Measurements from ENCODE around the gene SEMA3E. TPM values are rescaled to one million over a fixed set of nuclear protein-coding genes. Genes with fewer than 3 reads are reported as not detected.

Gene SEMA3E
- total RNA-seq, 2 donors from 2014 or later, result 339 to 438 TPM

- Mint-ChIP-seq H3K27me3 (ENCODE audit: insufficient read depth) (no peaks in the 10 kb centered on the region), H3K36me3 (ENCODE audit: low read depth) (no peaks in the 10 kb centered on the region), H3K4me3 (no peak overlapping the region), H3K4me1 (peaks cover 11% of the 10 kb centered on the region), H3K9me3 (no peaks in the 10 kb centered on the region), H3K27ac (no peak overlapping the region)
- no peak overlapping the region for H3K9ac ChIP-seq (ENCODE audit: extremely low read depth, low read length, poor library complexity, severe bottlenecking)
- H3K27ac ChIP-seq (ENCODE audit: low read depth, low read length), result no peak overlapping the region
- H3K27me3 ChIP-seq (ENCODE audit: control insufficient read depth, insufficient read depth, low read length, poor library complexity, severe bottlenecking), result no peaks in the 10 kb centered on the region
- 89% methylated on average over 3 of the region's 3 CpGs; no CpG with 5 or more reads in 1 of the 2 experiments for WGBS, 2 experiments (ENCODE audit: insufficient coverage in 1 of 2, insufficient read length in 1 of 2)
- H3K9me3 ChIP-seq (ENCODE audit: control insufficient read depth, low read length), result no peaks in the 10 kb centered on the region
- no peak overlapping the region for H3K4me3 ChIP-seq (ENCODE audit: low read length)
- no peaks in the 10 kb centered on the region for H3K4me1 ChIP-seq (ENCODE audit: control insufficient read depth, insufficient read depth, low read length)
- peaks cover 4% of the 10 kb centered on the region for H3K36me3 ChIP-seq (ENCODE audit: control insufficient read depth, insufficient read depth, low read length)
- DNase-seq, result no peak
- no peak for TF ChIP-seq CTCF (conservative IDR thresholded peaks at IDR 0.05)
These were observed 67.1 kb downstream of the SEMA3E start for GRCh38 chr7:83581667-83582435.

GRCh38 chr7:83579740-83580139 is 69.2 kb downstream of the SEMA3E start:
- no peak overlapping the region for H3K9ac ChIP-seq (ENCODE audit: extremely low read depth, low read length, poor library complexity, severe bottlenecking)
- H3K36me3 ChIP-seq (ENCODE audit: control insufficient read depth, insufficient read depth, low read length), result no peaks in the 10 kb centered on the region
- H3K27ac Mint-ChIP-seq, result no peak overlapping the region
- no peak for TF ChIP-seq CTCF (conservative IDR thresholded peaks at IDR 0.05)
- H3K4me1 ChIP-seq (ENCODE audit: control insufficient read depth, insufficient read depth, low read length), result no peaks in the 10 kb centered on the region
- DNase-seq, result no peak
- H3K9me3 ChIP-seq (ENCODE audit: control insufficient read depth, low read length), result no peaks in the 10 kb centered on the region
- no peaks in the 10 kb centered on the region for H3K9me3 Mint-ChIP-seq
- H3K27me3 ChIP-seq (ENCODE audit: control insufficient read depth, insufficient read depth, low read length, poor library complexity, severe bottlenecking), result no peaks in the 10 kb centered on the region
- no peak overlapping the region for H3K4me3 Mint-ChIP-seq
- no peaks in the 10 kb centered on the region for H3K36me3 Mint-ChIP-seq (ENCODE audit: low read depth)
- H3K27me3 Mint-ChIP-seq (ENCODE audit: insufficient read depth), result no peaks in the 10 kb centered on the region
- 90% methylated on average over 5 of the region's 5 CpGs; no CpG with 5 or more reads in 1 of the 2 experiments for WGBS, 2 experiments (ENCODE audit: insufficient coverage in 1 of 2, insufficient read length in 1 of 2)
- no peak overlapping the region for H3K4me3 ChIP-seq (ENCODE audit: low read length)
- H3K4me1 Mint-ChIP-seq, result peaks cover 1% of the 10 kb centered on the region
- H3K27ac ChIP-seq (ENCODE audit: low read depth, low read length), result no peak overlapping the region

- no peak overlapping the region for H3K4me3 ChIP-seq (ENCODE audit: low read length)
- no peak for TF ChIP-seq CTCF (conservative IDR thresholded peaks at IDR 0.05)
- no peaks in the 10 kb centered on the region for H3K4me1 ChIP-seq (ENCODE audit: control insufficient read depth, insufficient read depth, low read length)
- H3K9me3 ChIP-seq (ENCODE audit: control insufficient read depth, low read length), result no peaks in the 10 kb centered on the region
- peaks cover 10% of the 10 kb centered on the region for H3K36me3 Mint-ChIP-seq (ENCODE audit: low read depth)
- H3K4me1 Mint-ChIP-seq, result no peaks in the 10 kb centered on the region
- H3K4me3 Mint-ChIP-seq, result no peak overlapping the region
- peaks cover 7% of the 10 kb centered on the region for H3K9me3 Mint-ChIP-seq
- H3K36me3 ChIP-seq (ENCODE audit: control insufficient read depth, insufficient read depth, low read length), result no peaks in the 10 kb centered on the region
- DNase-seq, result no peak
- H3K27me3 Mint-ChIP-seq (ENCODE audit: insufficient read depth), result no peaks in the 10 kb centered on the region
- no peak overlapping the region for H3K27ac ChIP-seq (ENCODE audit: low read depth, low read length)
- no peak overlapping the region for H3K27ac Mint-ChIP-seq
- no peak overlapping the region for H3K9ac ChIP-seq (ENCODE audit: extremely low read depth, low read length, poor library complexity, severe bottlenecking)
- WGBS, 2 experiments (ENCODE audit: insufficient coverage in 1 of 2, insufficient read length in 1 of 2), result 91 to 100% methylated on average over 1 to 3 of the region's 3 CpGs
- H3K27me3 ChIP-seq (ENCODE audit: control insufficient read depth, insufficient read depth, low read length, poor library complexity, severe bottlenecking), result no peaks in the 10 kb centered on the region
These were observed 73.5 kb downstream of the SEMA3E start for GRCh38 chr7:83575436-83575835.
